ENCODE data around the gene CASTOR1.

CASTOR1 gene

DNA sequence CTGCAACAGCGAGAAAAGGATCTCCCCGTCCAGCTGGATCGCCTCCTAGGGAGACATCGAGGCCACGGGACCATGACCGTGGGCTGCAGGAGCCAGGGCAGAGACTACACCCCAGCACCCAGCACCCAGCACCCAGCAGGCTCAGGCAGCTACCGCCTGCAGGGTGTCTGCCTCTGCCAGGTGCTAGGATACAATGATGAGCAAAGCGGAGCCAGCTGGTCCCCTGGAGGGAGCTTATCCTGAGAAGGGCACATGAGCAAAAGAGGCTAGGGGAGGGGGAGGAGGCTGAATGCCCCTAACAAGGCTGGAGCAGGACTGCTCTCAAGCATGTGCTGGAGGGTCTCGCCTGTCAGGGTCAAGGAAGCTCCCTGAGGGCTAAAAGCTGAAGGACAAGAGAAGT is 4.8 kb upstream of the CASTOR1 start:
- Histone ChIP-seq H4K20me1 (ENCODE audit: control insufficient read depth, insufficient read depth, low read depth, low read length) (no peaks in the 10 kb centered on the region), H3K9me2 (replicated peaks; ENCODE audit: control insufficient read depth, low read length) (no peaks in the 10 kb centered on the region), H3K4me1 (ENCODE audit: control insufficient read depth, low read length) (peaks cover 22% of the 10 kb centered on the region), H3K27me3 (ENCODE audit: control insufficient read depth, low read length) (no peaks in the 10 kb centered on the region), H3F3A (ENCODE audit: control insufficient read depth, insufficient read depth) (peaks cover 5% of the 10 kb centered on the region; the same call in 1 of the 2 replicates), H3K4me2 (ENCODE audit: low read length) (no peak overlapping the region), H3K9me3 (ENCODE audit: control insufficient read depth, insufficient read depth, low read length) (no peaks in the 10 kb centered on the region), H3K79me2 (ENCODE audit: control insufficient read depth, low read length) (no peaks in the 10 kb centered on the region), H3K27ac (ENCODE audit: low read depth, low read length) (no peak overlapping the region), H3K36me3 (ENCODE audit: control insufficient read depth, low read length) (no peaks in the 10 kb centered on the region), H3K4me3 (ENCODE audit: low read length) (no peak overlapping the region)
- no peak for TF ChIP-seq EZH2phosphoT487 (IDR thresholded peaks at IDR 0.05; ENCODE audit: borderline replicate concordance, low read length)
- TF ChIP-seq, protein P1, sequence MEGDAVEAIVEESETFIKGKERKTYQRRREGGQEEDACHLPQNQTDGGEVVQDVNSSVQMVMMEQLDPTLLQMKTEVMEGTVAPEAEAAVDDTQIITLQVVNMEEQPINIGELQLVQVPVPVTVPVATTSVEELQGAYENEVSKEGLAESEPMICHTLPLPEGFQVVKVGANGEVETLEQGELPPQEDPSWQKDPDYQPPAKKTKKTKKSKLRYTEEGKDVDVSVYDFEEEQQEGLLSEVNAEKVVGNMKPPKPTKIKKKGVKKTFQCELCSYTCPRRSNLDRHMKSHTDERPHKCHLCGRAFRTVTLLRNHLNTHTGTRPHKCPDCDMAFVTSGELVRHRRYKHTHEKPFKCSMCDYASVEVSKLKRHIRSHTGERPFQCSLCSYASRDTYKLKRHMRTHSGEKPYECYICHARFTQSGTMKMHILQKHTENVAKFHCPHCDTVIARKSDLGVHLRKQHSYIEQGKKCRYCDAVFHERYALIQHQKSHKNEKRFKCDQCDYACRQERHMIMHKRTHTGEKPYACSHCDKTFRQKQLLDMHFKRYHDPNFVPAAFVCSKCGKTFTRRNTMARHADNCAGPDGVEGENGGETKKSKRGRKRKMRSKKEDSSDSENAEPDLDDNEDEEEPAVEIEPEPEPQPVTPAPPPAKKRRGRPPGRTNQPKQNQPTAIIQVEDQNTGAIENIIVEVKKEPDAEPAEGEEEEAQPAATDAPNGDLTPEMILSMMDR (IDR thresholded peaks at IDR 0.05; ENCODE audit: low read depth, low read length, poor library complexity, severe bottlenecking): no peak

- H3K9me3 ChIP-seq (ENCODE audit: control insufficient read depth, insufficient read depth, low read length): no peaks in the 10 kb centered on the region
- no peaks in the 10 kb centered on the region for H4K20me1 ChIP-seq (ENCODE audit: control insufficient read depth, insufficient read depth, low read depth, low read length)
- H3K4me3 ChIP-seq (ENCODE audit: low read length): no peak overlapping the region
- peaks cover 31% of the 10 kb centered on the region for H3K4me1 ChIP-seq (ENCODE audit: control insufficient read depth, low read length)
- H3K36me3 ChIP-seq (ENCODE audit: control insufficient read depth, low read length): no peaks in the 10 kb centered on the region
- H3K79me2 ChIP-seq (ENCODE audit: control insufficient read depth, low read length): no peaks in the 10 kb centered on the region
- no peak for TF ChIP-seq EZH2phosphoT487 (IDR thresholded peaks at IDR 0.05; ENCODE audit: borderline replicate concordance, low read length)
- TF ChIP-seq, protein P1 (IDR thresholded peaks at IDR 0.05; ENCODE audit: low read depth, low read length, poor library complexity, severe bottlenecking): no peak
- H3K27ac ChIP-seq (ENCODE audit: low read depth, low read length): no peak overlapping the region
- H3F3A ChIP-seq (ENCODE audit: control insufficient read depth, insufficient read depth): peaks cover 8% of the 10 kb centered on the region; the same call in 1 of the 2 replicates
- H3K27me3 ChIP-seq (ENCODE audit: control insufficient read depth, low read length): no peaks in the 10 kb centered on the region
- H3K4me2 ChIP-seq (ENCODE audit: low read length): no peak overlapping the region
- no peaks in the 10 kb centered on the region for H3K9me2 ChIP-seq (replicated peaks; ENCODE audit: control insufficient read depth, low read length)
Observed at GRCh38 chr22:30293026-30293425, 3.7 kb upstream of the CASTOR1 start.

DNA sequence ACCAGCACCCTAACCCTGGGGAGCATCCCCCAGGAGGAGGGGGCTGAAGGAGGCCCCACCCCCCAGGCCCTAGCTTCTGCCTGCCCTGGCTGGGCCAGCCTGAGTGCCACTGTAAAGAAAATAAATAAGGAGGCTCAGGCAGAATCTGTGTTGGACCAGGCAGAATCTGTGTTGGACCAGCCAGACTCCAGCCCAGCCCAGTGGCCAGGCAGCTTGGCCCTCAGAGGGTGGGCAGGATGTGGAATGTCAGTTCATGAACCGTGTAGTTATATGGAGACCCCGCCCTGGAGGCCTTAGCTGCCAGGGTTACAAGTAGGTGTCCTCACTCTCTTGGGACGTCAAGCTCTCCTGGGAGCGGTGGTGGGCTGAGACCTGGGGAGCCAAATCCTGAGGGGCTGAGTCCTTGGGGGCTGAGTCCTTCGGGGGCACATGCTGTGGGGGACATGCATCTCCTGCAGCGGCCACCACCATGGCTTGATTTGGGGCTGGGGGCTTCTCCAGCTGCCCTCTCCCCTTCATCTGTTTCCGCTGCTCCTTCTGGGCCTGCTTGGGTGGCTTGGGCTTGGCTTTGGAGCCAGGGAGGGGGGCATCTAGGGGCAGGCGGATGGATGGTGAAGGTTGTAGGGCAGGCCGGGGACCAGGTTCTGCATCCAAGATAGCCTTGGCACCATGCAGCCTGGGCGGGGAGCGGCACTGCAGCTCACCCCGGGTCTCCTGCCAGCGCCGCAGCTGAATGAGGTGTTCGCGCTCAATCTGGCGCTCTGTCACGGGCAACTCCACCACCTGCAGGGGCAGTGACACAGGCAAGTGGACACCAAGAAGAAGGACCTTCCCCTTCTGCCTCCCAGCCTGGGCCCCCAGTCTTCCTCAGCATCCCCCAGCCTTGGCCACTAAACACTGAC is 3.0 kb upstream of the CASTOR1 start:
- Histone ChIP-seq H3K27me3 (ENCODE audit: control insufficient read depth, low read length) (no peaks in the 10 kb centered on the region), H3K9me2 (replicated peaks; ENCODE audit: control insufficient read depth, low read length) (no peaks in the 10 kb centered on the region), H3K4me1 (ENCODE audit: control insufficient read depth, low read length) (peaks cover 34% of the 10 kb centered on the region), H3F3A (ENCODE audit: control insufficient read depth, insufficient read depth) (peaks cover 8% of the 10 kb centered on the region; the same call in 1 of the 2 replicates), H3K27ac (ENCODE audit: low read depth, low read length) (no peak overlapping the region), H3K9me3 (ENCODE audit: control insufficient read depth, insufficient read depth, low read length) (no peaks in the 10 kb centered on the region), H3K79me2 (ENCODE audit: control insufficient read depth, low read length) (no peaks in the 10 kb centered on the region), H3K4me3 (ENCODE audit: low read length) (no peak overlapping the region), H3K4me2 (ENCODE audit: low read length) (no peak overlapping the region), H3K36me3 (ENCODE audit: control insufficient read depth, low read length) (no peaks in the 10 kb centered on the region), H4K20me1 (ENCODE audit: control insufficient read depth, insufficient read depth, low read depth, low read length) (no peaks in the 10 kb centered on the region)
- no peak for TF ChIP-seq EZH2phosphoT487 (IDR thresholded peaks at IDR 0.05; ENCODE audit: borderline replicate concordance, low read length)
- TF ChIP-seq, protein P1 (IDR thresholded peaks at IDR 0.05; ENCODE audit: low read depth, low read length, poor library complexity, severe bottlenecking): no peak
